ENCODE data around the gene UQCC3.
"Not testable (repeated sequence)": the region's sequence is repeated elsewhere in the genome, so short reads cannot be mapped to it uniquely, and the experiment has no call there.

UQCC3 gene

DNA sequence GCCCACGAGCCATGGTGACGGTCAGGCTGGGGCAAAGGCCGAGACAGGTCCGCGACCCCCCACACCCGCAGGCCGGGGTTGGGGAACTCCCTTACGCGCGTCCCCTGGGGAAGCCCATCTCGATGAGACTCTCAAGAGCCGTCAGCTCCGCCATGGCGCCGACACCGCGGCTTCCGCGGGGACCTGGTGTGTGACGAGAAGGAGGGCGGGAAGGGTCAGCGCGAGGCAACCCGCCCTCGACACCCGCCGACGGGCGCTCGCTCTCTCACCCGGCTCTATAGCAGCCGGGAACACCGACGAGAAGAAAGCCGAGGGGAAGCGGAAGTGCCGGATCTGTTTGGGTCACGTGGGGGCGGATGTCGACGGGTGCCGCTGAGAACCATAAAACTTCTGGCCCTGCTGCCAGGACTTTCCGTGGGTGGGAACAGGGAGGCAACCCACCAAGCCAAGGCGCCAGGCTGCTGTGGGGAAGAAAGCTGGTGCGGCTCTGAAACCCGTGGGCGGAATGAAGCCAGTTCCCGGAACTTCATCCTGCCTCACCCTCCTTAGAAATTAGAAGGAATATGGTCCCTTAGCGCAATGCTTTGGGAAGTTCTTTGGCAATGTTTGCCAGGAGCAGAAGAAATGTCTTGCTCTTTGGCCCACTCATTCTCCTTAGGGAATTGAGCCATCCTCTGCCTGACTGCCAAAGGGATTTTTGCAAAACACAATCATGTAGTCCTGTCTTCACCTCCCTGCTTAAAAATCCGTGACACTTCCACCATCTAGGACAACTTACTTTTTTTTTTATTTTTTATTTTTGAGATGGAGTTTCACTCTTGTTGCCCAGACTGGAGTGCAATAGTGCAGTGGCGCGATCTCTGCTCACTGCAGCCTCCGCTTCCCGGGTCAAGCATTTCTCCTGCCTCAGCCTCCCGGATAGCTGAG, 7.6 kb downstream of the UQCC3 start, which contains the start of gene UBXN1:
Gene UBXN1 (minus strand): TSS at position 304 of the 927 bp plus-strand sequence. CDS start 150 bp downstream, at position 154.
- Histone ChIP-seq H3K27me3 (ENCODE audit: control insufficient read depth, insufficient read depth, low read length) (no peaks in the 10 kb centered on the region), H3K9me3 (ENCODE audit: control insufficient read depth, insufficient read depth, low read depth, low read length) (no peaks in the 10 kb centered on the region), H3K27ac (ENCODE audit: low read depth, low read length) (peak within 1 kb of the TSS; percentile 83; the same call in 1 of the 2 replicates), H3K9ac (ENCODE audit: low read length) (peak within 1 kb of the TSS; percentile 94), H3K36me3 (ENCODE audit: control insufficient read depth, insufficient read depth, low read length) (peaks cover 21% of the 10 kb centered on the region), H3K4me3 (ENCODE audit: low read depth, low read length) (peak within 1 kb of the TSS; percentile 94), H3K4me1 (ENCODE audit: control insufficient read depth, insufficient read depth, low read length) (0 out of 2 replicates have a peak, but pooled peaks cover 4% of the 10 kb centered on the region)

DNA sequence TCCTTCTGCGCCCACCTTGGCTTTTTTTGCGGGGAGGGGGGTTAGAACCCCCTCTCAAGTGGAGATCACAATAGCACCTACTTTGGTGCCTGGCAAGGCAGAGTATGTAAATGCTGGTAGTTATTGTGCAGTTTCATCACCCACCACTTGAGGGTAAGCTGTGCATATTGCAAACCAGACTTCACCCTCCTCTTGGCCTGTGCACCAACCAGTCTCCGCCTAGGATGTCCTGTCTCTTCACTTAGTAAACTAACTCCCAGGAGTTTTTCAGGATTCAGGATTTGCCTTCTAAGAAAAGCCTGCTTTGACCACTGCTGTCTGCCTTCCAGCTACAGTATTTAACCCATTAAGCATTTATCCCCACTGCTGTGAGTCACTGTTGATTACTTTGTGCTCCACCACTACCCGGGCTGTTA, 9.4 kb downstream of the UQCC3 start:
- peaks cover 19% of the 10 kb centered on the region for H3K36me3 ChIP-seq (ENCODE audit: control insufficient read depth, insufficient read depth, low read length)
- H3K4me3 ChIP-seq (ENCODE audit: low read depth, low read length) = no peak overlapping the region
- H3K4me1 ChIP-seq (ENCODE audit: control insufficient read depth, insufficient read depth, low read length) = 0 out of 2 replicates have a peak, but pooled peaks cover 4% of the 10 kb centered on the region
- no peaks in the 10 kb centered on the region for H3K9me3 ChIP-seq (ENCODE audit: control insufficient read depth, insufficient read depth, low read depth, low read length)
- no peaks in the 10 kb centered on the region for H3K27me3 ChIP-seq (ENCODE audit: control insufficient read depth, insufficient read depth, low read length)
- no peak overlapping the region for H3K9ac ChIP-seq (ENCODE audit: low read length)
- H3K27ac ChIP-seq (ENCODE audit: low read depth, low read length) = no peak overlapping the region

DNA sequence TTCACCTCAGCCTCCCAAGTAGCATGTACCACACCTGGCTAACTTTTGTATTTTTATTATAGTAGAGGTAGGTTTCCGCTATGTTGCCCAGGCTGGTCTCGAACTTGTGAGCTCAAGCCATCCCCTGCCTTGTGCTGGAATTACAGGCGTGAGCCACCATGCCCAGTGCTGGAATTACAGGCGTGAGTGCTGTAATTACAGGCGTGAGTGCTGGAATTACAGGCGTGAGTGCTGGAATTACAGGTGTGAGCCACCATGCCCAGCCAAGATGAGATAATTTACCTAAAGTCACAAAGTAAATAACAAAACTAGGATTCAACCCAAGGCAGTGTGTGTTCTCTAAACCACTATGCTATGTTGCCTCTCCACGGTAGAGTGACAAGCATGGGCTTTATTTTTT, 11.0 kb downstream of the UQCC3 start:
- Histone ChIP-seq H3K9me3 (ENCODE audit: control insufficient read depth, insufficient read depth, low read depth, low read length) (no peaks in the 10 kb centered on the region), H3K4me1 (ENCODE audit: control insufficient read depth, insufficient read depth, low read length) (0 out of 2 replicates have a peak, but pooled peaks cover 4% of the 10 kb centered on the region), H3K9ac (ENCODE audit: low read length) (no peak overlapping the region), H3K36me3 (ENCODE audit: control insufficient read depth, insufficient read depth, low read length) (peaks cover 4% of the 10 kb centered on the region), H3K27me3 (ENCODE audit: control insufficient read depth, insufficient read depth, low read length) (no peaks in the 10 kb centered on the region), H3K4me3 (ENCODE audit: low read depth, low read length) (no peak overlapping the region), H3K27ac (ENCODE audit: low read depth, low read length) (no peak overlapping the region)

DNA sequence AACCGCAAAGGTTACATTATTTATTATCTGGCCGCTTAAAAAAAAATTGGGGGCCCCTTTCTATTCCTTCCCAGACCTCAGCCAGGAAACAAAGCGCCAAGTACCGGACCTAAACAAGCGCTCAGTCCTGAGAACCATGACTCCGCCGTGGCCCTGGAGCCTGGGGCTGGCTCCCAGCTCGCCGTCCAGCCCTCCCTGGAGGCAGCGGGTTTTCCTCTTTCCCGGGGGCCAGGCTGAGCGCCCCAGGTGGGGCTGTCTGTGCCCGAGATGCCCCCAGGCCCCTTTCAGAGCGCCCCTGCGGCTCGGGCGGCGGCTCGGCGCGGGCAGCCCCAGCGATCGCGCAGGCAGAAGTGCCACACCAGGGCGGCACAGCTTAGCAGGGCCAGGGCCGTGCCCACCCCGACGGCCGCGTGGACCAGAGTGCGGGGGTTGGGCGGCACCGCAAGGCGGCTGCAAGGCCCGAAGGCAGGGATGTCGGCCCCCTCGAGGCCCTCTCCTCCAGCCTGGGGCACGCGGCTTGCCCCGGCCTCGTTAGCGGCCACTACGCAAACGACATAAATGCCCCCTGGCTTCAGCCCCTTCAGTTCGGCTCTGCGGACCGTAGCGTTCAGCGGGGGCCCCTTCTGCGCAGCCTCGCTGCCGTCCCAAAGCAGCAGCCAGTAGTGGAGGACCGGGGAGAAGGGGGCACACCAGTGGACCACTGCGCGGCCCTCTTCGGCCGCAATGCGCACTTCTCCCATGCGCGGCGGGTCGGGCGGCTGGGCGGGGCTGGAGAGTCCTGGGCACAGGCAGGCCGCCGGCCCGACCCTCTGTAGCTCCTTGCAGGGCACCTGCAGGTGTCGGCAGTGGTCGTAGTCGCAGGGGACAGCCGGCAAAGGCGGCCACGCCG, 16.3 kb downstream of the UQCC3 start:
- peak overlapping the region; percentile 14; the same call in 1 of the 2 replicates for H3K4me3 ChIP-seq (ENCODE audit: low read depth, low read length)
- no peak overlapping the region for H3K9ac ChIP-seq (ENCODE audit: low read length)
- no peaks in the 10 kb centered on the region for H3K27me3 ChIP-seq (ENCODE audit: control insufficient read depth, insufficient read depth, low read length)
- no peak overlapping the region for H3K27ac ChIP-seq (ENCODE audit: low read depth, low read length)
- H3K9me3 ChIP-seq (ENCODE audit: control insufficient read depth, insufficient read depth, low read depth, low read length) = no peaks in the 10 kb centered on the region
- peaks cover 8% of the 10 kb centered on the region; the same call in 1 of the 2 replicates for H3K4me1 ChIP-seq (ENCODE audit: control insufficient read depth, insufficient read depth, low read length)
- H3K36me3 ChIP-seq (ENCODE audit: control insufficient read depth, insufficient read depth, low read length) = peaks cover 30% of the 10 kb centered on the region

DNA sequence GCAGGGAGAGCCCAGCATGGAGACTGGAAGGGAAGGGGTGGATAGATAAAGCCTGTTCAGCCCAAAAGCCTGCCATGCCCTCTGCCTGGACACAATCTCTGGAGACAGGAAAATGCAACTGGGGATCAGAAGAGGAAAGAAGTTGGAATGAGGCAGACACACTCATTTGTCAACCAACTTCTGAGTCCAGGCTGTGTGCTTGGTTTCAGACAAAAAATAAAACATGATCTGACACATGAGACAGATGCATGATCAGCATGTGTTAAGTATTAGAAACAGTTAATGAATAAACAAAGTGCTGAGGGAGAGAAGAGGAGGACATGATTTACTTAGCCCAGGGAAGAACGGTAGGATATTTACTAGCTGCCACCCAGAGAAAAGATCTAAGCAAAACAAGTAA, 17.0 kb downstream of the UQCC3 start:
- H3K36me3 ChIP-seq (ENCODE audit: control insufficient read depth, insufficient read depth, low read length) = peaks cover 38% of the 10 kb centered on the region
- H3K9ac ChIP-seq (ENCODE audit: low read length) = no peak overlapping the region
- no peak overlapping the region for H3K27ac ChIP-seq (ENCODE audit: low read depth, low read length)
- H3K27me3 ChIP-seq (ENCODE audit: control insufficient read depth, insufficient read depth, low read length) = no peaks in the 10 kb centered on the region
- peaks cover 8% of the 10 kb centered on the region; the same call in 1 of the 2 replicates for H3K4me1 ChIP-seq (ENCODE audit: control insufficient read depth, insufficient read depth, low read length)
- no peak overlapping the region for H3K4me3 ChIP-seq (ENCODE audit: low read depth, low read length)
- no peaks in the 10 kb centered on the region for H3K9me3 ChIP-seq (ENCODE audit: control insufficient read depth, insufficient read depth, low read depth, low read length)

DNA sequence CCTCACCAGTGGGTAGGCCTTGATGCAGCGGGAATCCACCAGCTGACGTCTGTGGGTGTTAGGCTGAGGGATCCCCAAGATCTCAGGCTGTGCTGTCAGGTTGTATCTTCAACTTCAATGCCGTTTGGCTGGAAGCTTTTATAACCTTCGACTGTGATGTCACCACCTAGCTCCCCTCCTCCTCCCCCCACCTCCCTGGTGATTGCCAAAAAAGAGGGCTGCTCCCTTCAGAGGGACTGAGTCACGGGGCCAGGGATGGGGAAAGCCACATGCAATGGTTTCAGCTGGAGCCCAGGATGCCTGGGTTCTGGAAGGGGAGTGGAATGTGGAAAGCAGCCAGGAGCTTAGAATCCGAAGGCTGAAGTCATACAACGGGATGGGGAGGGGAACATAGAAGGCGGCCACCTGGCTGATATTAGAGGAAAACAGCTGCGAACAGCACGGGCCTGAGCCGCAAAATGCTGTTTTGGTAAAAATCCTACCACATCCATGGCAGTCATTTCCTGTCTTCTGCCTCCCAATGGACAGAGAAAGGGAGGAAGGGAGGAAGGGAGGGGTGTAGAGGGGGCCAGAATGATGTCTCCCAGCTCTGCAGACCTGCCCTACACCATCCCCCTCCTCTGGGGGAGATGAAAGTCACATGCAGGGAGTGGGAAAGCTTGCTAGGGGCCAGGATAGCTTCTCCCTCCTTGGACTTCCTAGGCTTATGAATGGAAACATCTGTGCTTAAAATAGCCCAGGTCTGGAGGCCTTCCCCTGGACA, 18.1 kb downstream of the UQCC3 start, which contains the start of gene LRRN4CL:
Gene LRRN4CL (minus strand): TSS at position 110 of the 763 bp plus-strand sequence. CDS start 1,022 bp downstream, outside the sequence.
- peaks cover 47% of the 10 kb centered on the region for H3K36me3 ChIP-seq (ENCODE audit: control insufficient read depth, insufficient read depth, low read length)

DNA sequence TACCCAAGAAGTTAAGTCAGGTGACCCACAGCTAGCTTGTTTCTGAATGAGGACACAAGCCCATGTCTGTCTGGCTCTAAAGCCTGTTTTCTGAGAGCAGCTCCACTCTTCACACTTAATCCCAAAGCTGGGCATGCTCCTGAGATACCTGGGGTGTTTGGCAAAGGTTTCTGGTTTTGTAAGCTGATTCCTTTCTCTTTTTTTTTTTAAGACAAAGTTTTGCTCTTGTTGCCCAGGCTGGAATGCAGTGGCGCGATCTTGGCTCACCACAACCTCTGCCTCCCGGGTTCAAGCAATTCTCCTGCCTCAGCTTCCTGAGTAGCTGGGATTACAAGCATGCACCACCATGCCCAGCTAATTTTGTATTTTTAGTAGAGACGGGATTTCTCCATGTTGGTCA, 22.2 kb downstream of the UQCC3 start:
- not testable (repeated sequence) for H3K4me1 ChIP-seq (ENCODE audit: control insufficient read depth, insufficient read depth, low read length); H3K9ac ChIP-seq (ENCODE audit: low read length); H3K9me3 ChIP-seq (ENCODE audit: control insufficient read depth, insufficient read depth, low read depth, low read length); H3K27ac ChIP-seq (ENCODE audit: low read depth, low read length); H3K4me3 ChIP-seq (ENCODE audit: low read depth, low read length); H3K27me3 ChIP-seq (ENCODE audit: control insufficient read depth, insufficient read depth, low read length)
- H3K36me3 ChIP-seq (ENCODE audit: control insufficient read depth, insufficient read depth, low read length) = peaks cover 50% of the 10 kb centered on the region

More for the DNA sequence above, 18.1 kb downstream of the UQCC3 start, which contains the start of gene LRRN4CL:
- Histone ChIP-seq H3K27ac (ENCODE audit: low read depth, low read length) (no peak within 1 kb of the TSS), H3K9ac (ENCODE audit: low read length) (no peak within 1 kb of the TSS), H3K4me3 (ENCODE audit: low read depth, low read length) (no peak within 1 kb of the TSS), H3K9me3 (ENCODE audit: control insufficient read depth, insufficient read depth, low read depth, low read length) (no peaks in the 10 kb centered on the region), H3K4me1 (ENCODE audit: control insufficient read depth, insufficient read depth, low read length) (peaks cover 8% of the 10 kb centered on the region; the same call in 1 of the 2 replicates), H3K27me3 (ENCODE audit: control insufficient read depth, insufficient read depth, low read length) (no peaks in the 10 kb centered on the region)

DNA sequence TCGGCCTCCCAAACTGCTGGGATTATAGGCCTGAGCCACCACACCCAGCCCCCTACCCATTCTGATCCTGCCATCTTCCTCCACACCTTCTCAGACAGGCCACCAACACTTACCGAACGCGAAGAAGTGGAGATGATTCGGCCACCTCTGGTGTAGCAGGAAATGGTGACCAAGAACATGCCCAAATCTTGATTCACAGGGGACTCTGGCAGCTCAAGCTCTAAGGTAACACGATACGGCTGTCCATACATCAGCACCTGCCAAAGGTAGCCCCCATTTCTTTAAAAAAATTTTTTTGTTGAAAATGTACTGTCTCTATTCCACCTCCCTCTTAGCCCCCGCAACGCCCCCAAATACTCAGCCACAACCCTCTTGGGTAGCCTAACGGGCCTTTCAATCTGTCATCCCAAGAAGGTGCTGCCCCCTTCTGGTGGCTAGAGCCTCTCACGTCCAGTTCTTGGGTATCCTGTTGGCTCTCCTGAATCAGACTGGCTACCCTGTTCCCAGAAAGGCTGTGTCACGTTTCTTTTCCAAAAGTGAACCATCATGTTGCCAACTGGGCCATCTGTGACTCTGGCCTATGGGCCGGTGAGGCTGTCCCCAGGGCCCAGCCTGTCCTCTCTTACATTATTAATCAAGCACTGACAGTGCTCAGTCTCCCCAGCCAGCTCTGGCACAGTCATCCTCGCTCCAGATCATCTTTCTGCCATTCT, 23.1 kb downstream of the UQCC3 start:
- Histone ChIP-seq H3K9me3 (ENCODE audit: control insufficient read depth, insufficient read depth, low read depth, low read length) (no peaks in the 10 kb centered on the region), H3K9ac (ENCODE audit: low read length) (no peak overlapping the region), H3K4me3 (ENCODE audit: low read depth, low read length) (no peak overlapping the region), H3K27me3 (ENCODE audit: control insufficient read depth, insufficient read depth, low read length) (no peaks in the 10 kb centered on the region), H3K27ac (ENCODE audit: low read depth, low read length) (no peak overlapping the region), H3K4me1 (ENCODE audit: control insufficient read depth, insufficient read depth, low read length) (peaks cover 4% of the 10 kb centered on the region; the same call in 1 of the 2 replicates), H3K36me3 (ENCODE audit: control insufficient read depth, insufficient read depth, low read length) (peaks cover 49% of the 10 kb centered on the region)

DNA sequence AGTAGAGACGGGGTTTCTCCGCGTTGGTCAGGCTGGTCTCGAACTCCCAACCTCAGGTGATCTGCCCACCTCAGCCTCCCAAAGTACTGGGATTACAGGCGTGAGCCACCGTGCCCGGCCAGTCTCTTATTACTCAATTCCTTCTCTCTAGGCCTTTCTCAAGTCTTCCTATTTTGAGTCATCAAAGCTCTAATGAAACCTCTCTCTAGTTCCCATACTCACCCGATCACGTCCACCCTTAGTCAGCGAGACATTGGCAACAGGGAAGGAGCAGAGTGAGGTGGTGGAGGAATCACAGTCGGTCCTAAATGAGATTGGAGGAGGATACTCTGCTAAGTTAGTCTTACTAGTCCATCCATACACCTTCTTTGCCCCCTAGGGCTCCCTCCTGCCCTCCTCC, 30.8 kb downstream of the UQCC3 start:
- Histone ChIP-seq H3K27ac (ENCODE audit: low read depth, low read length) (no peak overlapping the region), H3K27me3 (ENCODE audit: control insufficient read depth, insufficient read depth, low read length) (no peaks in the 10 kb centered on the region), H3K9me3 (ENCODE audit: control insufficient read depth, insufficient read depth, low read depth, low read length) (no peaks in the 10 kb centered on the region), H3K4me3 (ENCODE audit: low read depth, low read length) (no peak overlapping the region), H3K36me3 (ENCODE audit: control insufficient read depth, insufficient read depth, low read length) (peaks cover 29% of the 10 kb centered on the region), H3K9ac (ENCODE audit: low read length) (no peak overlapping the region), H3K4me1 (ENCODE audit: control insufficient read depth, insufficient read depth, low read length) (peaks cover 6% of the 10 kb centered on the region; the same call in 1 of the 2 replicates)

DNA sequence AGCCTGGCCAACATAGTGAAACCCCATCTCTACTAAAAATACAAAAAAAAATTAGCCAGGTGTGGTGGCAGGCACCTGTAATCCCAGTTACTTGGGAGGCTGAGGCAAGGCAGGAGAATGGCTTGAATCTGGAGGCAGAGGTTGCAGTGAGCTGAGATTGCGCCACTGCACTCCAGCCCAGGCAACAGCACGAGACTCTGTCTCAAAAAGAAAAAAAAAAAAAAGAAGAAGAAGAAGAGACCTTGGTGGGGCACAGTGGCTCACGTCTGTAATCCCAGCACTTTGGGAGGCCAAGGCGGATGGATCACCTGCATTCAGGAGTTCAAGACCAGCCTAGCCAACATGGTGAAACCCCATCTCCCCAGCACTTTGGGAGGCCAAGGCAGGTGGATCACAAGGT, 32.4 kb downstream of the UQCC3 start:
- not testable (repeated sequence) for H3K4me3 ChIP-seq (ENCODE audit: low read depth, low read length); H3K9me3 ChIP-seq (ENCODE audit: control insufficient read depth, insufficient read depth, low read depth, low read length); H3K27ac ChIP-seq (ENCODE audit: low read depth, low read length); H3K9ac ChIP-seq (ENCODE audit: low read length); H3K27me3 ChIP-seq (ENCODE audit: control insufficient read depth, insufficient read depth, low read length)
- peaks cover 29% of the 10 kb centered on the region for H3K36me3 ChIP-seq (ENCODE audit: control insufficient read depth, insufficient read depth, low read length)
- H3K4me1 ChIP-seq (ENCODE audit: control insufficient read depth, insufficient read depth, low read length) = peaks cover 15% of the 10 kb centered on the region

All from HUES6 (cell line).